GM19240 (cell line): ENCODE results near the gene TP53TG5.
"Not testable (repeated sequence)": the region's sequence is repeated elsewhere in the genome, so short reads cannot be mapped to it uniquely, and the experiment has no call there.

Experiments
- DNase-seq: peaks from one replicate; pipeline ENCODE4 v3.0.0; 2011; ENCODE audit warnings: low spot score; ENCODE audit not compliant: insufficient read length

Gene TP53TG5

GRCh38 chr20:45366631-45367030, 11.5 kb downstream of the TP53TG5 start:
- no peak for DNase-seq

DNA sequence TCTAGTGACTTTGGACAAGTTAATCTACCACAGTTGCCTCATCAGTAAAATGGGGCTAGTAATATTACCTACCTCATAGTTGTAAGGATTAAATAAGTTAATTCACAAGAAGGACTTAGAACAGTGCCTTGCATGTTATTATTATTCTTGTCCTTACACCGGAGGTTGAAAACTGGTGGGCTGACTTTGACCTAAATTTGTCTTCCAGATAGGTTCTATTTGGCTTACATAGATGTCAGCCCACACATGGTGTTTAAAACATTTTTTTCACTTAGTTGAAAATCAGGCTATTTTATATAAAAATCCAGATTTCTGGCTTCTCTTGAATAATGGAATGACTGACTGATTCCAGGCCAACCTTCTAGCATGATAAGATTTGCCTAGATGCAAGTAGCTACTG, 11.9 kb downstream of the TP53TG5 start:
- DNase-seq, result no peak

DNA sequence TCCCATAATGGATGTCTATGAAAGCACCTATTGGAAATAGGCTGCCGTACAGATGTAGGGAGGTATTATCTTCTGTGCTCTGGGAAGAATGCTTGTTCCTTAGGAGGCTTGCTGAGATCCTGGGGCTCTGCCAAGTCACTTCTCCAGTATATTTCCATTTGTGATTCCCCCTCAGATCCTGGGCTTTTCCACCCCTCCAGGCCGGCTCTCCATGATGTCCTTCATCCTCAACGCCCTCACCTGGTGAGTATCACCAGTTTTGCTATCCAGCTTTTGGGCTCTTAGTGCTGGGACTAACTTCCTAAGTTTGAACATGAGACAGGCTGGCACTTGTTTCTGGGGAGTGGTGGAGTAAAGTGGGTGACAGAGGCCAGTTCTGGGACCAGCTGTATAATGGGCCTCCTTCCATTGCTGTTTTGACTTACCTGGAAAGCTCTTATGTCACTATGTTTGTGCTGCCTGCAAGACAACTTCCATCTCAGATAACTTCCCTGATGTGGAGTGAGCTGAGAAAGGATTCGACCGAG, 12.6 kb downstream of the TP53TG5 start:
- DNase-seq, result no peak

DNA sequence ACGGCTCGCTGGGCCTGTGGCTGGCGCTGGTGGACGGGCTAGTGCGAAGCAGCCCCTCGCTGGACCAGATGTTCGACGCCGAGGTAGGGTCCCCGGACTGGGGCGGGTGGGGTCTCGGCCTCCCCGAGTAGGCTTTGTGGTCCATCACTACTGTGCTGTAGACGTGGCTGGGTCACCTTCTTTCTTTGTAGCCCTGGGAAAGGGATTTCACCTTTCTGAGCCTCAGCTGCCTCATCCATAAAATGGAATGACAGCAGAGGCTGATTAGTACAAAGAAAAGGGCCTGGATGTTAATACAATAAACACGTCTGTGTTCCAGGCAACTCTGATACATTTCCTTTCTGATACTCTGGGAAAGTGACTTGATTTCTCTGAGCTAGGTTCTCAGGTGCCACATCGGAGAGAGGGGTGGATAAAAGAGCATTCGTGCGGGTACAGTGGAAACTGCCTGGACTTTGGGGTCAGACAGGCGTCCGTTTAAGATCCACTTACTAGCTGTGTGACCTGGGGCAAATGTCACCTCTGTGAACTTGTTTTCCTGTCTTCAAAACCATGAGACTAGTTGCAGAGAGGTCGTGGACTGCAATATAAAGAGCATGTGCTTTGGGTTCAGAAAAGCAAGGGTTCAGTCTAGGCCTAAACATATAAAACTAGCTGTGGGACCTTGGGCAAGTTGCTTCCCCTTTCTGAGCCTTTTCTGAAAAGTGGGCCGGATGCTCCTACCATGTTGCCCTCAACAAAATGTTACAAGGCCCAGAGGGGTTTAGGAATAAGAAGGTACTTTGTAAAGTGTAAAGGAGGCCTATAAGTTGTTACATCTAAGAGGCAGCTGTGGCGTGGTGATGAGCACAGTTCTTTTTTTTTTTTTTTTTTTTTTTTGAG, 14.3 kb downstream of the TP53TG5 start:
- DNase-seq, result no peak

- peak; percentile 75 for DNase-seq
Measured at GRCh38 chr20:45362804-45363610, 15.1 kb downstream of the TP53TG5 start, which contains the start of gene SYS1. Gene SYS1, plus strand, starts transcription at chr20:45363156. Its CDS starts 376 bp downstream, at chr20:45363532.

DNA sequence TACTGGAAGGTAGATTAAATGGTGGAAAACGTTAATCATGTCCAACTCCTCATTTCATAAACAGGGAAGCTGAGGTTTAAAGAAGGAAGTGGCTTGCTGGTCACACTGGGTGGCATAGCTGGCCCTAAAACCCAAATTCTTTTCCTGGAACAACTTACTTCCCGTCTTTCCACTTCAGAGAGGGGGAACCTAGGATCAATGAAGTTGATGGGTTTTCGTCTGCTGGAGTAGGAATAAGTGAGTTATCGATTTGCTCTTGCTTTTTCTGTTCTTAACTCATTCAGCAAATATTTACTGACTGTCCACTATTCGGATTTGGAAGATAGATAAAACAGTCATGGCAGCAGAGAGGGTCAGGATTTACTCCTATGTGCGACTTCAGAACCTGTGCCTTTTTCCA, 16.3 kb downstream of the TP53TG5 start:
- no peak for DNase-seq

DNA sequence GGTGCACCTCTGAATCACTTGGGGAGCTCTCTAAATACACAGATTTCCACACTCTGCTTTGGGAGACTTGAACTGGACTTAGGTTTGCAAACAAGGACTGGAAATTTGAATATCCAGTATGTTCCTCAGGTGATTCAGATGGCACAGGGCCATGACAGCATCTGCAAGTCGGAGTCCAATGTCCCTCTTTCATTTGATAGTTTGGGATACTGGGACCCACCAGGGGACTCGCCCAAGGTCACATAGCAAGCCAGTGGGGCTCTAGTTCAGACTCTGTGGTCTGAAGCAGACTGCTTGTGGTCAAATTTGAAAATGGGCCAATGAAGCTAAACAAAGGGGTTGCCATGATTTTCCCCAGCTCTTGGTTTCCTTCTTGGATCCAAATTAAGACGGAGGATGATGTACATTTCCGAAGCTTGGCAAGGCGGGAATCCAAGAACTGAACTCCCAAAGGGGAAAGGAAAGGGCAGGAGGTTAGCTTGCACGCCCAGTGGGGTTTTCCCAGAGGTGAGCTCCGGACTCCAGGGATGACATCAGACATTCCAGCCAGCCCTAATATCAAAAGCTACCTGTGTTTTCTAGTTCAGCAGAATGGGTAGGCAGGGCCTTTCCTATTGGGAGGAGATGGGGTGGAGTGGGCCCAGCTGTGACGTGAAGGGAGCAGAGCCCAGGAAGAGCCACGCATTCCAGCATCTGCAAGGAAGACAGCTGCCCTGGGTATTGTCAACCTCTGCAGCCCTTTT, 18.5 kb downstream of the TP53TG5 start:
- no peak for DNase-seq

DNA sequence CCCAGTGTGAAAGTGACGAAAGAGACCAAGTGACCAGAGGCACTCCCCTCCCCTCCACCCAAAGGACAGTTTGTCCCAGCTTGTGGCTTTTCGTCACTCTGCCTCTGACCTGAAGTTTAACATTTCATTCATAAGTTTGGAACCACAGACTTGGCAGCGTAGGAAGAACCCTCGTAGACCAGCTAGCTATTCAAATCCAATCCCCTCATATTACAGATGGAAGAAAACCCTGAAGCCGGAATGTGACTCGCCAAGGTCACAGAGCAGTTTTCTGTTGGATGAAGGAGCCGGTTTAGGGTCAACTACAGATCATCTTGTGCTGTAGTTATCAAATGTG, 19.1 kb downstream of the TP53TG5 start:
- DNase-seq, result no peak

DNA sequence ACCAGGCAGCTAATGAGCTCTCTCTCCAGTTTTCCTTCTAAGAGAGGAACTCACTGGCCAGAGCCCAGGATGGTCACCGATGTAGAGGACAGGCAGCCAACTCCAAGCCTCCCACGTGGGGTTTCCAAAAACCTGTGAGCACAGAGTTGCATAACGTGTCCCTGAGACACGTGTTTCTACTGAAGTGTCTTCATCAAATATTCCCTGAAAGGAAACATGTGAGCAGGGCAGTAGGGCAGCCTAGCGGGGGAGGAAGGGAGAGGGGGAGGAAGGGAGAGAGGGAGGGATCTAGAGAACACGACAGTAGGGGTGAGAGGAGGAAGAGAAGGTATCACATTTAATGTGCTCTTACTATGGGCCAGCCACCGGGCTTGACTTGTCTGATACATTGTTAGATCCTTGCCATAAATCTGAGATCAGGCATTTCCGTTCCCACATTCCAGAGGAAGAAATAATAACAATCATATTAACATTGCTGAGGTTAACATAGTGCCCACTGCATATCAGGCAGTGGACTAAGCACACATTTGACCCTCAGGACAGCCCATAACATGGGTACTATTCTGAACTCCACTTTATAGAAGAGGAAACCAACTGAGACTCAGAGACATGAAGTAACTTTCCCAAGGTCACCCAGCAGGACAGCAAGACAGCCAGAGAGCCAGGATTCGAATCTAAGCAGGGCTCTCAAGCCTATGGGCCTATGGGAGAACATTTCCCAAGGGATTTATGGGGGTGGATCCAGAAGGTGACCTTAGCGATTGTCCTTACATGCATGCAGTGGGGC, 19.6 kb downstream of the TP53TG5 start:
- no peak for DNase-seq

GRCh38 chr20:45355209-45356084, 22.7 kb downstream of the TP53TG5 start:
- DNase-seq, result no peak

GRCh38 chr20:45354423-45355208, 23.5 kb downstream of the TP53TG5 start:
- DNase-seq, result no peak

- DNase-seq, result no peak
Measured at GRCh38 chr20:45353746-45354145, 24.4 kb downstream of the TP53TG5 start.

- no peak for DNase-seq
Measured at GRCh38 chr20:45352729-45353128, 25.4 kb downstream of the TP53TG5 start.

DNA sequence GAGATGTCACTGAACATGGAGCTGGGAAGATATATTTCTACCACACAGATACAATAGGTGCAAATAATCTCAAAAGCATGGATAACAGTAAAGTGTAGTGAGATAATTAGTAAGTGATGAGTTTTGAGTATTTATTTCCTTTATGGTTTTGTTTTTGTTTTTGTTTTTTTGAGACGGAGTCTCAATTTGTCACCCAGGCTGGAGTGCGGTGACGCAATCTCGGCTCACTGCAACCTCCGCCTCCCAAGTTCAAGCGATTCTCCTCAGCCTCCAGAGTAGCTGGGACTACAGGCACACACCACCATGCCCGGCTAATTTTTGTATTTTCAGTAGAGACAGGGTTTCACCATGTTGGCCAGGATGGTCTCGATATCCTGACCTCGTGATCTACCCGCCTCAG, 27.3 kb downstream of the TP53TG5 start:
- DNase-seq, result not testable (repeated sequence)

GRCh38 chr20:45350217-45350616, 27.9 kb downstream of the TP53TG5 start:
- no peak for DNase-seq

DNA sequence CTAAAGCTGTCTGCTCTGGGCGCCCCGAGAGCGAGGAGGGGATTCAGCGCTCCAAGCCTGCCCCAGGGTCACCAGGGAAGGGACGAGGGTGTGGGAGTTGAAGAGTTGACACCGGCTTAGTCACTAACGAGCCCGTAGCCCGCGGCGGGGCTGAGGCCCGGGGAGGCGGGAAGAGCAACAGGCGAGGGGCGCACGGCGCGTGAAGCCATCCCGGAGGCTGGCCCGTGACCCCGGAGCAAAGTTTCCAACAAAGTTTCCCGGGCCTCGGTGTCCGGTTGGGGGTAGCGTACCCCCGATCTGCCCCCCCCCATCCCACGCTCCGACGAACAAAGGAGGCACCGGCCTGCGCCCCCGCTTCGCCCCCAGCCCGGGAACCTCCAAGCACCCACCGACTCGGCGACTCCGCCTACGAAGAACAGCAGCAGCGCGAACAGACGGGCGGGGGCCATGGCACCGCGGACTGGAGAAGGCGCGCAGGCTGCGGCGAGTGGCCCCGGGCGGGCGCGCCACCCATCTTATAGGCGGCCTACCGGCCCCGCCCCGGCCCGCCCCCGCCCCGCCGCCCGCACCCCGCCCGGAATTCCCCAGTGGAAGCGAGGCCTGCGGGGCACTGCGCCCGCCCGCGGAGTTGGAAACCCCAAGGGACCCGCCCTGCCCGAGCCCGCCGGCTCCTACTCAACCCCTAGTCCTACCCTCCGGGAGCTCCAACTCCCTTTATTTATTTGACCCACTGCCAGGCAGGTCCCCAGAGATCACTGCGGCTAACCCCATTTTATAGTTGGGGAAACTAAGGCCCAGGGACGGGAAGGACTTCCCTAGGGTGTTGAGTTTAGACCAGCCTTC, 30.0 kb downstream of the TP53TG5 start, which contains the start of gene SDC4:
SDC4 (minus strand) TSS at position 489 of the 843 bp plus-strand sequence; CDS start at position 449, 40 bp downstream.
- no peak for DNase-seq

DNA sequence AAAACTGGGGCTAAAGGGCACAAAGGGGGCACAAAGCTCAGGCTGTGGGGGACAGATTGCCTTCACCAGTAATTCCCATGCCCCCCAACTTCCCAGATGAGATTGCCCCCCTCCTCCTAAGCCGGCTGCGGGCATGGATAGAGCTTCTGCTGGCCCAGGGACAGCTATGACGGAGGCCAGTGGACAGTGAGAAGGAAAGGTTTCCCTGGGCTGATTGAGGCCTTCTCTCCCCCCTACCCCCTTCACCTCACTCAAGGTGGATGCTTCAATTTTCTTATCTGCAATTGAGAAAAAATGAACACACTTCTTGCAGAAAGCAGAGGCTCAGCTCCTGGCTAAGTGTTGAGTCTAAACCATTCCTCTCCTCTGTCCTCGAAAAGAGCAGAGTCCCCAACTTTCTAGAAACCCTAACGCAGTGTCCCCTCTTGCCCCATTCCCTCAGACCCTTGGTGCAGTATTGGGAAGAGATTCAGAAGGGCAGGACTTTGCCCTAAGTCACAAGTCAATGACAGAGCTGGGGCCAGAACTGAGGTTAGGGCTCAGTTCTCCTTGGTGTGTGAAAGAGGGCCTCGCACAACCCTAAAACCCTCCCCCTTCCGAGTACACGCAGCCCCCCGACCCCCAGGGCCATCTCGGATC, 30.7 kb downstream of the TP53TG5 start:
- DNase-seq, result no peak
